ENCODE data around the gene STOX2. TPM values are rescaled to one million over a fixed set of nuclear protein-coding genes. Genes with fewer than 3 reads are reported as not detected.
A peak's percentile ranks its signal among the peaks of the same experiment; 100 is the strongest.

Gene STOX2
- total RNA-seq, 4 donors from 2014 or later: 3.5 to 23.1 (median 7.6) TPM

DNA sequence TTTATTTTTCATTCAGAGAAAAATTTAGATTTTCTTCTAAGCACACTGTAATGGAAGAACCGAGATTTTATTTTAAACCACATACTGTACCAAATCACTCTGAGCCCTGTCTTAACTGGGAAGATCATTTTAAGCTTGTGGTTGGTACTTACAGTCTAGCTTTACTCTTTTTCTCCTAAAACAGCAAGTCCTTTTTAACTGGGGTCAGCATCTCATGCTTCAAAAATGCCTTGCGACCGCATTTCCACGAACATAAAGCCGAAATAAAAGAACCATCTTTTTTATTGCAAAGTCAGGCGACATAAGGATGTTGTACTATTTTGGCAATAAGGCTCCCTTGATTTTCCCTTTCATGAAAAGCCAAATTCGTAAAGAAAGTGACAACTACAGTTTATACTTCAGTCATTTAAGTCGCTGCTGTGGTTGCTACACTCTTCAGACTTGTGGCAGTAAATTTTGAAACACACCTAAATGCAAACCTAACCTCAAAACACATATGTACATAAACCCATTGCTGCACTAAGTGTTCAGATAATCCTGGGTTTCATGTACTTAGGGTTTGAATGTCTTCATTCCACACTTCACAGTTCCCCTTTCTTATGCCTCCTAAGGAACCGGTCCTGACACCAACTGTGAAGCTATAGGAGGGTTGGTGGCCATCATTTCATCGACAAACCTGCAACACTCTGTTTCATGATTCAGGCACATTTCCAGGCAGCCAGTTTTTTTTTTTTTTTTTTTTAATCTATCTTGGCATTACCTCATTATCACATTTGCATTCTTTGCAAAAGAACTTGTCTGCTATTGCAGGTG is 3.0 kb downstream of the STOX2 start:
- TF ChIP-seq, protein P1, sequence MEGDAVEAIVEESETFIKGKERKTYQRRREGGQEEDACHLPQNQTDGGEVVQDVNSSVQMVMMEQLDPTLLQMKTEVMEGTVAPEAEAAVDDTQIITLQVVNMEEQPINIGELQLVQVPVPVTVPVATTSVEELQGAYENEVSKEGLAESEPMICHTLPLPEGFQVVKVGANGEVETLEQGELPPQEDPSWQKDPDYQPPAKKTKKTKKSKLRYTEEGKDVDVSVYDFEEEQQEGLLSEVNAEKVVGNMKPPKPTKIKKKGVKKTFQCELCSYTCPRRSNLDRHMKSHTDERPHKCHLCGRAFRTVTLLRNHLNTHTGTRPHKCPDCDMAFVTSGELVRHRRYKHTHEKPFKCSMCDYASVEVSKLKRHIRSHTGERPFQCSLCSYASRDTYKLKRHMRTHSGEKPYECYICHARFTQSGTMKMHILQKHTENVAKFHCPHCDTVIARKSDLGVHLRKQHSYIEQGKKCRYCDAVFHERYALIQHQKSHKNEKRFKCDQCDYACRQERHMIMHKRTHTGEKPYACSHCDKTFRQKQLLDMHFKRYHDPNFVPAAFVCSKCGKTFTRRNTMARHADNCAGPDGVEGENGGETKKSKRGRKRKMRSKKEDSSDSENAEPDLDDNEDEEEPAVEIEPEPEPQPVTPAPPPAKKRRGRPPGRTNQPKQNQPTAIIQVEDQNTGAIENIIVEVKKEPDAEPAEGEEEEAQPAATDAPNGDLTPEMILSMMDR (IDR thresholded peaks at IDR 0.05): no peak
- no peak for TF ChIP-seq POLR2A (IDR thresholded peaks at IDR 0.05)
- no peaks in the 10 kb centered on the region for H3K9me3 ChIP-seq
- peaks cover 0 to 6% (median 0%) of the 10 kb centered on the region in 4 donors for H3K4me1 ChIP-seq
- no peaks in the 10 kb centered on the region for H3K36me3 ChIP-seq
- no peak for DNase-seq
- H3K4me3 ChIP-seq: peak overlapping the region in 1 of 4 donors; percentile 54
- peaks cover 0 to 8% of the 10 kb centered on the region in 2 donors for H3K27me3 ChIP-seq
- H3K27ac ChIP-seq: no peak overlapping the region

DNA sequence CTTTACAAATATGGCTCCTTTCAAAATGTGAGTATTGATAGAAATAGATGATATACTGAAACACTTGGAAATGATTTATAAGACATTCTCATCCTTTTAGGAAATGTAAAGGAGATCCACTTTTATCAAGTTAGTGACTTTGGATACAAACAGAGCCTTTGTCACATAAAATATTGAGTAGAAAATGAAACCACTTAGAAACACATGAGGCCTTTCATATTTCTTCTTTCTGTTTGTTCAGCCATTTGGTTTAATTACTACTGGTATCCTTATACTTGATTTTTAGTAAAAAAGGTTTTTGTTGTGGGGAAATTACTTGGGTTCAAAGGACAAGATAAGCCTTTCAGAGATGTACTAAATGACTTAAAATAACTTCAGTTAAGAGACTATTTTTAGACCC is 4.1 kb downstream of the STOX2 start:
- Histone ChIP-seq H3K36me3 (no peaks in the 10 kb centered on the region), H3K27me3 (peaks cover 0 to 8% of the 10 kb centered on the region in 2 donors), H3K4me3 (no peak overlapping the region), H3K9me3 (no peaks in the 10 kb centered on the region), H3K27ac (no peak overlapping the region), H3K4me1 (peaks cover 0 to 6% (median 0%) of the 10 kb centered on the region in 4 donors)
- TF ChIP-seq, protein P1 (IDR thresholded peaks at IDR 0.05): no peak
- no peak for TF ChIP-seq POLR2A (IDR thresholded peaks at IDR 0.05)
- no peak for DNase-seq

DNA sequence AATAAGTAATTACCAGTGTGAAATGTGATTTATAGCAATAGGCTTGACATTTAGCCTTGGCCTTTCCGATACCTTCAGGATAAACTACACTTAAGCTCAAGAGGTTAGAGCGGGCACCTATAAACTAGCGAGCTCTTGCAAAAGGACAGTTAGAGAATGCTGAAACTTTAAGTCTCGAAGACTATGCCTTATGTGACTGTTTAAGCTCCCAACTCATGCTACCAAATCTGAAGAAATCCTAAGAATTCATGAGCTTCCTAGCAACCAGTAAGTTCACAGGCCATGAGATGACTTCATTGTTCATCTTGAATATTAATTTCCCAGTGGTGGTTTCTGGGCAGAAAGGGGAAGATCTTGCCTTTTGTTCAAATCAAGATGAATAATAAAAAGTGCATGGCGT is 4.7 kb downstream of the STOX2 start:
- Histone ChIP-seq H3K27ac (no peak overlapping the region), H3K9me3 (no peaks in the 10 kb centered on the region), H3K4me1 (peaks cover 0 to 6% (median 0%) of the 10 kb centered on the region in 4 donors), H3K27me3 (peaks cover 0 to 8% of the 10 kb centered on the region in 2 donors), H3K4me3 (no peak overlapping the region), H3K36me3 (no peaks in the 10 kb centered on the region)
- TF ChIP-seq, protein P1 (IDR thresholded peaks at IDR 0.05): no peak
- no peak for TF ChIP-seq POLR2A (IDR thresholded peaks at IDR 0.05)
- DNase-seq: no peak

DNA sequence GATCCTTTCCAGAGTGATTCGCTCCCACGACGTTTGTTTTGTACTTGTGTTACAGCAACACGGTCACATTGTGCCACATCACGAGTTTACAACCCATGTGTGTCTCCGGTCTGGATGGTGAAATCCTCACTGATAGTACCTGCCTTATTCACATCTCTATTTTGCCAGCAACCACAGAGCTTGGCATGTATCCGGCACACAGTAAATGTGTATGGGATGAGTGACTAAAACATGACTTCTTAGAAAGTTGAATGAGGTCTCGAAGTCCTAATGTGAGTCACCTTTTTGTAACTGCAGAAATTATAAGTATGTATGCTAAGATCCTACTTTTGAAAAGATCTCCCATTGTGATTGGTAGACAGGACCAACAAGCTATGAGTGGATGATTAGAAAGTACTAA is 7.5 kb downstream of the STOX2 start:
- H3K4me1 ChIP-seq: no peaks in the 10 kb centered on the region
- H3K27ac ChIP-seq: no peak overlapping the region
- no peaks in the 10 kb centered on the region for H3K36me3 ChIP-seq
- no peaks in the 10 kb centered on the region for H3K9me3 ChIP-seq
- DNase-seq: no peak
- no peak overlapping the region for H3K4me3 ChIP-seq
- TF ChIP-seq POLR2A (IDR thresholded peaks at IDR 0.05): no peak
- TF ChIP-seq, protein P1 (IDR thresholded peaks at IDR 0.05): no peak
- H3K27me3 ChIP-seq: no peaks in the 10 kb centered on the region

DNA sequence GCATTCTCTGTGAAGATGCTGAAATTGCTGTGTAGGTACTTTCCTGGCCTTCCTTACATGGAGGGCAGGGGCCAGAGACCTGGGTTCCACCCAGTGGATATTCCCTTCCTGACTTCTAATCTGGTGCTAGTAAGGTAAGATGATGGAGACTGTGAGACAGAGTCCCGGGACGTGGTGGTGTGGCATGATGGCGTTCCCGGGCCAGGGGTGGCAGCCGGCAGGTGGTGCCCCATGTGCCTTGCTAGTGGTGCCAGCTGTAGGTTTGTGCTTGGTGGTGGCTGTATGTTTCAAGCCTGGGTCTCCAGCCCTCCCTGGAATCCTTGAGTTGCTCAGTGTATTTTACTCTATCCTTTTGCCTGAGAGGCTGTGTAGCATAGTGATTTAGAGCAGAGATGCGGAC is 10.9 kb downstream of the STOX2 start:
- TF ChIP-seq POLR2A (IDR thresholded peaks at IDR 0.05): no peak
- TF ChIP-seq, protein P1 (IDR thresholded peaks at IDR 0.05): no peak
- H3K36me3 ChIP-seq: no peaks in the 10 kb centered on the region
- no peaks in the 10 kb centered on the region for H3K27me3 ChIP-seq
- no peak overlapping the region for H3K27ac ChIP-seq
- H3K4me1 ChIP-seq: no peaks in the 10 kb centered on the region
- no peak for DNase-seq
- no peaks in the 10 kb centered on the region for H3K9me3 ChIP-seq
- H3K4me3 ChIP-seq: no peak overlapping the region

Measured in Peyer's patch (tissue), 4 donors.